ENCODE data around the gene CMBL. TPM values are rescaled to one million over a fixed set of nuclear protein-coding genes. Genes with fewer than 3 reads are reported as not detected.
A peak's percentile ranks its signal among the peaks of the same experiment; 100 is the strongest.

Gene CMBL
- total RNA-seq, 2 donors from 2014 or later, result 123 to 186 TPM

DNA sequence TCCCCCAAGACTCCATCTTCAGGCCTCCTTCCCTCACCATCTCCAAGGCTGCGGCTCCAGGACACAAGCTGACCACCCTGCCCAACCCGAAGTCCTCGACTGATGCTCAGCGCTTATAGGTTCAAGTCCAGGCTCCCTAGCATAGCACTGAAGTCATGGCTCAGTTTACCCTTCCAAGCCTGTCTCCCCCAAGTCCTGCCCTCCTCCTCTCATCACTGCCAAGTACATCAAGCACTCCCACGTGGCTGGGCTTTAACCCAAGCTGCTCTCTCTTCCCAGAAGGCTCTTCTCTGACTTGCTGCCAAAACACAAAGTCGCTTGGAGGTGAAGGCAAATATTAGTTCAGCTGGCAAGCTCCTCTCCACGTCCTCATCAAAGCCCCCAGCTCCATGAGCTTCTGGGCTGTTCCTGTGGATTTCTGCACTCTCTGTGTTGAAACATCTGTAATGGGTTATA, 23.7 kb upstream of the CMBL start:
- Histone ChIP-seq H3K4me1 (no peaks in the 10 kb centered on the region), H3K36me3 (no peaks in the 10 kb centered on the region), H3K9ac (ENCODE audit: low read depth in 2 of 2, low read length in 2 of 2) (no peak overlapping the region), H3K4me3 (no peak overlapping the region), H3K27me3 (no peaks in the 10 kb centered on the region), H3K9me3 (no peaks in the 10 kb centered on the region), H3K27ac (no peak overlapping the region)
- intact Hi-C loops (cut with DNase I), result no loop called here
- TF ChIP-seq, protein P1, sequence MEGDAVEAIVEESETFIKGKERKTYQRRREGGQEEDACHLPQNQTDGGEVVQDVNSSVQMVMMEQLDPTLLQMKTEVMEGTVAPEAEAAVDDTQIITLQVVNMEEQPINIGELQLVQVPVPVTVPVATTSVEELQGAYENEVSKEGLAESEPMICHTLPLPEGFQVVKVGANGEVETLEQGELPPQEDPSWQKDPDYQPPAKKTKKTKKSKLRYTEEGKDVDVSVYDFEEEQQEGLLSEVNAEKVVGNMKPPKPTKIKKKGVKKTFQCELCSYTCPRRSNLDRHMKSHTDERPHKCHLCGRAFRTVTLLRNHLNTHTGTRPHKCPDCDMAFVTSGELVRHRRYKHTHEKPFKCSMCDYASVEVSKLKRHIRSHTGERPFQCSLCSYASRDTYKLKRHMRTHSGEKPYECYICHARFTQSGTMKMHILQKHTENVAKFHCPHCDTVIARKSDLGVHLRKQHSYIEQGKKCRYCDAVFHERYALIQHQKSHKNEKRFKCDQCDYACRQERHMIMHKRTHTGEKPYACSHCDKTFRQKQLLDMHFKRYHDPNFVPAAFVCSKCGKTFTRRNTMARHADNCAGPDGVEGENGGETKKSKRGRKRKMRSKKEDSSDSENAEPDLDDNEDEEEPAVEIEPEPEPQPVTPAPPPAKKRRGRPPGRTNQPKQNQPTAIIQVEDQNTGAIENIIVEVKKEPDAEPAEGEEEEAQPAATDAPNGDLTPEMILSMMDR (IDR thresholded peaks at IDR 0.05), result no peak
- DNase-seq, result peak; percentile 67

DNA sequence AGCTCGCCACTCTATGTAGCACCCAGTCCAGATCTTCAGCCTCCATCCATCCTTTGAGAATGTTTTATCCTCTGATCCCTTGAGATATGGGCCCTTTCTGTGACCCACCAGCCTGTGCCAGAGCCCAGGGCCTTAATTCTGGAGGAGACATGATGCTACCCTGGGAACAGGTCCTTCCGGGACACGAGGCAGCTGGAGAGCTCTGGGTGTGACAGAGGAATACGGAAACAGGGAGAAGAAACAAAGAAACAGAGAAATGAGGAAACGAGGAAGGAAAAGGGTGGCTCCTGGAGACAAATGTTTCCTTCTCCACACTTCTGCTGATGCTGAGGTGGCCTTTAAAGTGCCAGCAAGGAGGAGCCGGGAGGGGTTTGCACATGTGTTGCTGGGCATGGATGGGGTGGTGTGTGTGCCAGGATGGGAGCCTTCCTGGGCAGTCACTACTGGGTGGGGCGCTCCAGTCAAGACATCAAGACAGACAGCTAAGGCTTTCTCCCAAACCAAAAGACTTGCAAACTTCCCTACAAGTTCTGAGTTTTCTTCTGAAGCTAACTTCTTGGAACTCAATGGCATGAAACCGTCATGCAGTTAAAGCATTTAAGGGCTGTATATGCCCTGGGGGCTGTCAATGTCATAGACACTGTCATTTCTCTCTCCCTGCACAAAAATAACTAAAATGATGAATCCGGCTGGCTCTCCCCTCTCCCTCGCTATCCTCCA, 23.0 kb upstream of the CMBL start:
- H3K36me3 ChIP-seq, result no peaks in the 10 kb centered on the region
- TF ChIP-seq, protein P1 (IDR thresholded peaks at IDR 0.05), result no peak
- no peaks in the 10 kb centered on the region for H3K9me3 ChIP-seq
- no peak overlapping the region for H3K4me3 ChIP-seq
- intact Hi-C loops (cut with DNase I), result no loop called here
- H3K27me3 ChIP-seq, result no peaks in the 10 kb centered on the region
- no peaks in the 10 kb centered on the region for H3K4me1 ChIP-seq
- peak; percentile 39 for DNase-seq
- H3K27ac ChIP-seq, result no peak overlapping the region
- H3K9ac ChIP-seq (ENCODE audit: low read depth in 2 of 2, low read length in 2 of 2), result no peak overlapping the region

DNA sequence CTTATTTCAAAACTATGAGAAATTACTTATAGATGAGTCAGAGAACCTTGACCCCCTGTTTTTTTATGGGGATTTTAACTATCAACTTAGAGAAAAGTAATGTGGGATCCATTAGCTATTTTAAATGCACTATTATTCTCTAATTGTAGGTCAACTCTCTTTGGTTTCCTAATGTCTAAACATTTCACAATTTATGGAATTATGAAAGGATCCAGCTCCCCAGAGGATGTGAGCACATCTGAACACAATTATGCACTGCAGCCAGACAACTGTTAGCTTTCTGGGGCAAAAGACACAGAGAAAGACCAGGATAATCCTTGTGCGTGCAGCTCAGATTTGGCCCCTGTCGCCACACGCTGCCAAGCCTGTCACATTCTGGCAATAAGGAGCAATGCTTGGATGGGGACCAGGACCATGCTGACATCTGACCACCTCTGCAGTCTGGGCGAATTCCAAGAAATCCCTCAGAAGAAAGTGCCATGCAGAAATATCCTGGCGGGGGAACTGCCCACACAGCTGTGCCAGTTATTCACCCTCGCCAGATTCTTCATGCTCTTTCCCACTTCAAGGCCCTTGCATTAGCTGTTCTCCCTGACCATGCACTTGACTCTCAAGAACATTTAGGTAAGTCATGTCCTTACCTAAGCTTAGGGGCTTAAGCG, 22.2 kb upstream of the CMBL start:
- TF ChIP-seq, protein P1 (IDR thresholded peaks at IDR 0.05), result no peak
- Histone ChIP-seq H3K4me3 (no peak overlapping the region), H3K9me3 (no peaks in the 10 kb centered on the region), H3K27ac (peak overlapping the region; percentile 4), H3K9ac (ENCODE audit: low read depth in 2 of 2, low read length in 2 of 2) (no peak overlapping the region), H3K27me3 (no peaks in the 10 kb centered on the region), H3K4me1 (no peaks in the 10 kb centered on the region), H3K36me3 (no peaks in the 10 kb centered on the region)
- intact Hi-C loops (cut with DNase I), result no loop called here
- DNase-seq, result peak; percentile 27

DNA sequence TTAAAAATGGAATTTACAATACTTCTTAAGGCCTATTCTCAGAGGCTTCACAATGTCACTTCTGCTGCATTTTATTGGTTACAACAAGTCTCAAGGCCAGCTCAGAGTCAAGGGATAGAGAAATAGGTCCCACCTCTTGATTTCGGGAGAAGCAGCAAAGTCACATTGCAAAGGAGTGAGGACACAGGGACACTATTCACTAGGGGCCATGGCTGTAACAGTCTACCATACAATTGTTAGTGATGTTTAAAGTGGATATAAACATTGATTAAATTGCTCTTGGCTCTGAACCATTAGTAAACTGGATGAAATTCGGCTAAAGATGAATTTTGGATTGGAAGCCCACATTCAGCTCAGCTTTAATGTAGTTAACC, 21.7 kb upstream of the CMBL start:
- intact Hi-C loops (cut with DNase I), result no loop called here
- H3K9ac ChIP-seq (ENCODE audit: low read depth in 2 of 2, low read length in 2 of 2), result no peak overlapping the region
- no peaks in the 10 kb centered on the region for H3K36me3 ChIP-seq
- H3K4me1 ChIP-seq, result no peaks in the 10 kb centered on the region
- H3K27me3 ChIP-seq, result no peaks in the 10 kb centered on the region
- peak; percentile 12 for DNase-seq
- TF ChIP-seq, protein P1 (IDR thresholded peaks at IDR 0.05), result no peak
- H3K9me3 ChIP-seq, result no peaks in the 10 kb centered on the region
- H3K4me3 ChIP-seq, result no peak overlapping the region
- H3K27ac ChIP-seq, result peak overlapping the region; percentile 4

DNA sequence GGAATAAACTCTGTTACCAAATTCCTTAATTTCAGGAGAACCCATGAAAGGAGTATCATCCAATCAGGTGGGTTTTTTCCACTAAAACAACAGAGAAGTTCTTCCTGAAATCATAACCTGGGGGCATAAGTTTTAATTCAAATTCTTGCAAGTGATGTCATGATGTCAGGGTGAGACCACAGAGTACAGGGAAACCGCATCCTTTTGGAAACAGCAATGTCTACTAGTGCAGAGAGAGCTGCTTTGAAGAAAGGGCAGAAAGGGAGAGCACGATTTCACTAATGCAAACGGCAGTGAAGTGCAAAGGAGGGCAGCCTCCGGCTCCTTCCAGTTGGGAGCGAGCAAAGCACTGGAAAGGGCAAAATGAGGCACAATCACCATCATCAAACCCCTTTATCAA, 20.6 kb upstream of the CMBL start:
- DNase-seq, result no peak
- H3K27me3 ChIP-seq, result no peaks in the 10 kb centered on the region
- TF ChIP-seq, protein P1 (IDR thresholded peaks at IDR 0.05), result no peak
- H3K9me3 ChIP-seq, result no peaks in the 10 kb centered on the region
- no peak overlapping the region for H3K9ac ChIP-seq (ENCODE audit: low read depth in 2 of 2, low read length in 2 of 2)
- no peaks in the 10 kb centered on the region for H3K36me3 ChIP-seq
- H3K4me3 ChIP-seq, result no peak overlapping the region
- H3K27ac ChIP-seq, result no peak overlapping the region
- no peaks in the 10 kb centered on the region for H3K4me1 ChIP-seq
- intact Hi-C loops (cut with DNase I), result no loop called here

Measured in colonic mucosa (tissue), 4 donors.